K562 (cell line): ENCODE data around the gene SIRPB1. TPM values are rescaled to one million over a fixed set of nuclear protein-coding genes. Genes with fewer than 3 reads are reported as not detected.
"Not testable (repeated sequence)": the region's sequence is repeated elsewhere in the genome, so short reads cannot be mapped to it uniquely, and the experiment has no call there.

ENCODE experiments used
- ATAC-seq: fragments of 200-7000 bp; cut with Tn5 transposase; 3 replicates; pipeline ENCODE4 v1.9.1; 2020; ENCODE audit warnings: moderate library complexity
- BruUV-seq: library from RNA; stranded (reverse); fragments of 400-500 nt; replicated peaks from 2 replicates; lab custom pipeline; 2021; lab: Mats Ljungman, UMichigan
- CTCF ChIA-PET: fragments of 300-600 bp; formaldehyde crosslinking; extraction: SDS; loops from one replicate; lab custom pipeline; 2021; ENCODE audit warnings: low intra/inter-chr PET ratio; lab: Yijun Ruan, JAX
- POLR2A ChIA-PET: fragments of 300-600, 350-650 bp; sonication (Branson Sonifier 250); formaldehyde crosslinking; extraction: SDS; loops from one replicate; lab custom pipeline; 2021; ENCODE audit warnings: antibody characterized with exemption, inconsistent platforms; lab: Yijun Ruan, JAX
- DNase-seq, 4 experiments: peaks; one replicate each; pipeline versions ENCODE4 v3.0.0 to v3.0.0-alpha.2; 2011 to 2018; ENCODE audit warnings: low spot score in 3 of 4, mixed read lengths in 3 of 4; ENCODE audit errors: extremely low read depth in 1 of 4
- FAIRE-seq: peaks from 2 replicates; lab custom pipeline; 2011; peaks lifted over from hg19 to GRCh38; lab: Jason Lieb, UNC
- H2AFZ ChIP-seq: 2 replicates; pipeline ENCODE4 v1.6.0; 2011; ENCODE audit warnings: low read depth, low read length, control low read depth, inconsistent platforms
- H3K27ac ChIP-seq: fragments of 200-600 bp; 3 replicates; pipeline ENCODE4 v1.8.0; 2011; ENCODE audit warnings: low read depth, mild to moderate bottlenecking, control low read depth, inconsistent platforms, low read length, moderate library complexity, mixed read lengths; ENCODE audit errors: extremely low read depth
- H3K27me3 ChIP-seq, 2 experiments: fragments of 300-600 bp in 1 of 2; 2 replicates in 1 of 2; 3 replicates in 1 of 2; pipeline versions ENCODE4 v1.6.0 to v1.8.0; 2011; ENCODE audit warnings: inconsistent platforms in 2 of 2, low read length in 2 of 2, mild to moderate bottlenecking in 1 of 2, mixed read lengths in 1 of 2, moderate library complexity in 1 of 2; ENCODE audit not compliant: control insufficient read depth in 2 of 2, insufficient read depth in 2 of 2
- H3K36me3 ChIP-seq: fragments of 300-600 bp; 3 replicates; pipeline ENCODE4 v1.8.0; 2011; ENCODE audit warnings: mild to moderate bottlenecking, low read length, inconsistent platforms; ENCODE audit not compliant: control insufficient read depth, insufficient read depth
- H3K4me1 ChIP-seq, 2 experiments: fragments of 200-600 bp in 1 of 2; replicated peaks in 1 of 2; 2 replicates in 1 of 2; 3 replicates in 1 of 2; pipeline versions ENCODE4 v1.5.1 to v1.8.0; 2011; ENCODE audit warnings: inconsistent platforms in 2 of 2, low read length in 2 of 2, mild to moderate bottlenecking in 1 of 2, mixed read lengths in 1 of 2, moderate library complexity in 1 of 2; ENCODE audit not compliant: control insufficient read depth in 2 of 2, insufficient read depth in 2 of 2
- H3K4me2 ChIP-seq: 2 replicates; pipeline ENCODE4 v1.6.1; 2011; ENCODE audit warnings: low read length, control low read depth, inconsistent platforms, mixed read lengths; ENCODE audit not compliant: insufficient read depth
- H3K4me3 ChIP-seq: fragments of 200-600 bp; sonication (generic), shearing (Covaris generic); 2 replicates; pipeline ENCODE4 v1.5.1; 2016; ENCODE audit warnings: control low read depth, inconsistent platforms
- H3K79me2 ChIP-seq: fragments of 200-600 bp; 3 replicates; pipeline ENCODE4 v1.8.0; 2011; ENCODE audit warnings: low read length, inconsistent platforms; ENCODE audit not compliant: control insufficient read depth, insufficient read depth
- H3K9ac ChIP-seq, 2 experiments: 2 replicates each; pipeline versions ENCODE4 v1.6.0 to v1.6.1; 2011; ENCODE audit warnings: low read depth in 2 of 2, low read length in 2 of 2, control low read depth in 1 of 2, inconsistent platforms in 1 of 2, mild to moderate bottlenecking in 1 of 2, mixed read lengths in 1 of 2; ENCODE audit not compliant: insufficient read depth in 1 of 2
- H3K9me1 ChIP-seq: one replicate; pipeline ENCODE4 v1.6.0; 2011; ENCODE audit warnings: inconsistent platforms, mild to moderate bottlenecking, low read length, moderate library complexity; ENCODE audit not compliant: control insufficient read depth, insufficient read depth
- H3K9me3 ChIP-seq: replicated peaks from 2 replicates; pipeline ENCODE4 v1.5.1; 2011; ENCODE audit warnings: low read depth, low read length, inconsistent platforms; ENCODE audit not compliant: control insufficient read depth, insufficient read depth
- H4K20me1 ChIP-seq: replicated peaks from 2 replicates; pipeline ENCODE4 v1.6.1; 2011; ENCODE audit warnings: low read length, inconsistent platforms, mixed read lengths; ENCODE audit not compliant: control insufficient read depth, insufficient read depth
- FOS ChIP-seq: IDR thresholded peaks from 3 replicates; pipeline ENCODE4 v1.6.1; 2011; ENCODE audit not compliant: insufficient read length; ENCODE audit errors: extremely low read depth
- KDM5B ChIP-seq: fragments of 200-600 bp; sonication (generic); IDR thresholded peaks from 2 replicates; pipeline ENCODE4 v1.6.1; 2012; ENCODE audit warnings: low read depth, mild to moderate bottlenecking, moderate library complexity, low read length, control low read depth, inconsistent platforms; ENCODE audit not compliant: insufficient replicate concordance
- MAZ ChIP-seq, 2 experiments: fragments of 450-650 bp in 1 of 2; sonication (generic) in 1 of 2; formaldehyde crosslinking; IDR thresholded peaks in 1 of 2; conservative IDR thresholded peaks in 1 of 2; 2 replicates each; pipeline versions ENCODE4 v1.4.0 to v1.5.0; 2020; ENCODE audit warnings: mild to moderate bottlenecking in 1 of 2, missing genetic modification reagents in 1 of 2
- MCM7 ChIP-seq, 2 experiments: fragments of 450-650 bp; IDR thresholded peaks; 2 replicates each; pipeline ENCODE4 v1.6.1; 2016 to 2018
- MEIS2 ChIP-seq: fragments of 450-650 bp; IDR thresholded peaks from 2 replicates; pipeline ENCODE4 v1.6.1; 2014; ENCODE audit warnings: mild to moderate bottlenecking; ENCODE audit not compliant: partially characterized antibody
- SIN3B ChIP-seq: fragments of 450-650 bp; IDR thresholded peaks from 2 replicates; pipeline ENCODE4 v1.6.1; 2017; ENCODE audit warnings: low read depth, mild to moderate bottlenecking, moderate library complexity
- STAG1 ChIP-seq: sonication (generic); formaldehyde crosslinking; IDR thresholded peaks from 2 replicates; pipeline ENCODE4 v1.5.0; 2020; ENCODE audit warnings: missing genetic modification reagents, borderline replicate concordance
- ZBTB33 ChIP-seq: sonication (generic); formaldehyde crosslinking; IDR thresholded peaks from 2 replicates; pipeline ENCODE4 v1.8.1; 2023; ENCODE audit warnings: mild to moderate bottlenecking, missing genetic modification reagents
- ZEB2 ChIP-seq: fragments of 450-650 bp; IDR thresholded peaks from 2 replicates; pipeline ENCODE4 v1.6.1; 2016
- ZNF354B ChIP-seq: fragments of 250-450 bp; sonication (Bioruptor Pico); IDR thresholded peaks from 2 replicates; pipeline ENCODE4 v1.4.0; 2020
- WGBS: fragments of 100-300 bp; shearing (Covaris generic); methylation state at CpG from one replicate; pipeline ENCODE4 v1.1.6; 2016; ENCODE audit warnings: low coverage, mixed read lengths; ENCODE audit not compliant: insufficient coverage; ENCODE audit errors: missing lambda C conversion rate; 5-methylcytosine and 5-hydroxymethylcytosine counted together
- in situ Hi-C: fragments of 300-500 bp; cut with MboI; formaldehyde crosslinking; loops from 4 replicates; pipeline ENCODE4 v1.15.0; 2018; ENCODE audit warnings: inconsistent platforms, mixed read lengths
- intact Hi-C: fragments of 100-400 bp; cut with micrococcal nuclease; formaldehyde crosslinking; loops from 2 replicates; pipeline ENCODE4 v1.14.2; 2022
- polyA plus RNA-seq, 8 experiments: library from polyadenylated mRNA; depleted of rRNA in 4 of 8; stranded (reverse) in 5 of 8; unstranded in 3 of 8; fragments of >200 nt; fragmentation: Nextera tagmentation in 2 of 8; fragmentation: Illumina TruSeq in 1 of 8; extraction: Ambion mirVana in 2 of 8; extraction: Trizol in 1 of 8; gene quantifications; 2 replicates each; pipeline versions ENCODE4 v1.2.1 to v1.2.3, GENCODE V29; 2011 to 2014; ENCODE audit warnings: inconsistent platforms in 1 of 8, missing spikeins in 1 of 8
- total RNA-seq, 7 experiments: library from RNA; depleted of rRNA in 6 of 7; stranded (reverse); fragments of >200 nt in 6 of 7; fragmentation: Illumina TruSeq in 2 of 7; extraction: Trizol in 2 of 7; gene quantifications; 2 replicates each; pipeline versions ENCODE4 v1.2.1 to v1.2.3, GENCODE V29; 2011 to 2021; ENCODE audit warnings: low replicate concordance in 1 of 7

Gene SIRPB1
- total and polyA plus RNA-seq, 9 of the 15 experiments (the other 6 are each of a cell fraction or from before 2014, with no cell fraction given) = not detected

- WGBS = 0% methylated on average over 6 of the region's 8 CpGs
- Histone ChIP-seq H3K36me3 (no peaks in the 10 kb centered on the region), H3K27me3 (peaks cover 0 to 28% of the 10 kb centered on the region in 2 experiments; a peak in 3 of 5 replicates), H4K20me1 (no peaks in the 10 kb centered on the region), H3K9me1 (no peaks in the 10 kb centered on the region), H3K4me1 (no peaks in the 10 kb centered on the region), H3K79me2 (no peaks in the 10 kb centered on the region), H3K9ac (no peak overlapping the region), H3K9me3 (no peaks in the 10 kb centered on the region), H2AFZ (no peak overlapping the region)
- CTCF ChIA-PET = no interaction called here
- FAIRE-seq = no peak
- intact Hi-C loops = no loop called here
- POLR2A ChIA-PET = no interaction called here
- no TSS peak for BruUV-seq
- DNase-seq = no peak
- ATAC-seq = no peak
- no peak for TF ChIP-seq ZBTB33
- TF ChIP-seq ZEB2 = no peak
- no peak for TF ChIP-seq MEIS2
- no peak for TF ChIP-seq MAZ (CRISPR knock-in tag; conservative IDR thresholded peaks at IDR 0.05 in 1 of 2, IDR thresholded peaks at IDR 0.05 in 1 of 2)
- TF ChIP-seq STAG1 = no peak
- TF ChIP-seq MCM7 (IDR thresholded peaks at IDR 0.05) = no peak
- TF ChIP-seq FOS = no peak
- no peak for TF ChIP-seq SIN3B
- no peak for TF ChIP-seq ZNF354B (CRISPR knock-in tag)
- no peak for TF ChIP-seq KDM5B
- TF ChIP-seq, all 486 proteins: peak for 0
- Histone ChIP-seq H3K4me2 (no peak overlapping the region), H3K4me3 (no peak overlapping the region), H3K27ac (no peak overlapping the region)
- in situ Hi-C loops = no loop called here
These were observed 24.5 kb upstream of the SIRPB1 start for GRCh38 chr20:1644101-1644962.

- 7% methylated on average over 2 of the region's 2 CpGs for WGBS
- H3K4me3 ChIP-seq, BruUV-seq, POLR2A ChIA-PET, H3K4me1 ChIP-seq, H3K27ac ChIP-seq, H2AFZ ChIP-seq, ATAC-seq, DNase-seq, H3K36me3 ChIP-seq, CTCF ChIA-PET, H4K20me1 ChIP-seq, H3K79me2 ChIP-seq, H3K9ac ChIP-seq, H3K27me3 ChIP-seq, intact Hi-C loops, FAIRE-seq, H3K4me2 ChIP-seq, H3K9me3 ChIP-seq, H3K9me1 ChIP-seq, in situ Hi-C loops: not testable (repeated sequence)
These were observed 18.8 kb upstream of the SIRPB1 start for GRCh38 chr20:1638643-1639042.
